CD4-positive, alpha-beta memory T cell (primary cell): ENCODE measurements around the gene ZNF439. TPM values are rescaled to one million over a fixed set of nuclear protein-coding genes. Genes with fewer than 3 reads are reported as not detected.

ENCODE experiments used
- CTCF ChIA-PET: fragments of 350-600 bp; sonication (Branson Sonifier 250); formaldehyde crosslinking; loops from one replicate; lab custom pipeline; 2021; ENCODE audit warnings: inconsistent platforms; ENCODE audit not compliant: partially characterized antibody; lab: Charles Lee
- POLR2A ChIA-PET: fragments of 350-600 bp; sonication (Branson Sonifier 250); formaldehyde crosslinking; loops from one replicate; lab custom pipeline; 2021; ENCODE audit not compliant: partially characterized antibody; lab: Charles Lee
- DNase-seq, 5 donors: peaks; one replicate each; pipeline versions ENCODE4 v3.0.0 to v3.0.0-alpha.2; 2020 to 2022; ENCODE audit warnings: mixed read lengths in 1 of 5
- H3K27ac ChIP-seq: one replicate; pipeline ENCODE4 v1.7.0; 2013; ENCODE audit warnings: low read depth, low read length
- H3K27me3 ChIP-seq: 2 replicates; pipeline ENCODE4 v1.7.0; 2013; ENCODE audit warnings: mild to moderate bottlenecking, low read length, moderate library complexity; ENCODE audit not compliant: insufficient read depth
- H3K36me3 ChIP-seq: 2 replicates; pipeline ENCODE4 v1.7.0; 2013; ENCODE audit warnings: mild to moderate bottlenecking, low read length, moderate library complexity; ENCODE audit not compliant: insufficient read depth
- H3K4me1 ChIP-seq: 2 replicates; pipeline ENCODE4 v1.7.0; 2013; ENCODE audit warnings: mild to moderate bottlenecking, low read length, moderate library complexity; ENCODE audit not compliant: insufficient read depth
- H3K4me3 ChIP-seq, 2 donors: one replicate each; pipeline ENCODE4 v1.7.0; 2013; ENCODE audit warnings: low read length in 2 of 2, mild to moderate bottlenecking in 1 of 2
- H3K9me3 ChIP-seq, 2 donors: one replicate each; pipeline ENCODE4 v1.7.0; 2013; ENCODE audit warnings: low read length in 2 of 2, control low read depth in 1 of 2; ENCODE audit not compliant: control insufficient read depth in 1 of 2
- H3K27ac Mint-ChIP-seq, 7 donors: one replicate each; pipeline ENCODE4 v1.8.0; 2020 to 2021; ENCODE audit warnings: mixed read lengths in 7 of 7, mild to moderate bottlenecking in 6 of 7, inconsistent platforms in 3 of 7, moderate library complexity in 3 of 7
- H3K27me3 Mint-ChIP-seq, 2 donors: one replicate each; pipeline ENCODE4 v1.8.0; 2020 to 2021; ENCODE audit warnings: mixed read lengths in 2 of 2
- H3K36me3 Mint-ChIP-seq, 2 donors: one replicate each; pipeline ENCODE4 v1.8.0; 2020 to 2021; ENCODE audit warnings: mixed read lengths in 2 of 2, inconsistent platforms in 1 of 2, mild to moderate bottlenecking in 1 of 2
- H3K4me1 Mint-ChIP-seq, 4 donors: one replicate each; pipeline ENCODE4 v1.8.0; 2020 to 2021; ENCODE audit warnings: mixed read lengths in 4 of 4, mild to moderate bottlenecking in 1 of 4
- H3K4me3 Mint-ChIP-seq, 8 donors: one replicate each; pipeline ENCODE4 v1.8.0; 2020 to 2021; ENCODE audit warnings: mixed read lengths in 8 of 8, mild to moderate bottlenecking in 7 of 8, moderate library complexity in 6 of 8, inconsistent platforms in 3 of 8
- H3K9me3 Mint-ChIP-seq, 8 donors: one replicate each; pipeline ENCODE4 v1.8.0; 2020 to 2021; ENCODE audit warnings: mixed read lengths in 8 of 8, mild to moderate bottlenecking in 5 of 8, inconsistent platforms in 3 of 8, moderate library complexity in 1 of 8
- intact Hi-C: fragments of 100-400 bp; cut with micrococcal nuclease; formaldehyde crosslinking; loops from one replicate; pipeline ENCODE4 v1.15.1; 2023
- polyA plus RNA-seq, 2 donors: library from polyadenylated mRNA; unstranded; fragments of 300-500 nt; fragmentation: Illumina TruSeq; gene quantifications; one replicate each; pipeline ENCODE4 v1.2.3, GENCODE V29; 2021
- total RNA-seq, 2 experiments: library from RNA; stranded (reverse); gene quantifications; one replicate each; pipeline ENCODE4 v1.2.3, GENCODE V29; 2021

ZNF439 gene
- total RNA-seq, result 10 to 100 TPM; 16.9 to 17.7 TPM
- 1 to 10 TPM in 1 of 2 donors, under 1 TPM in 1; 0.72 to 5.6 TPM for polyA plus RNA-seq

GRCh38 chr19:11848594-11849469, at the start of gene ZNF439:
ZNF439 (plus strand) TSS chr19:11848726; CDS start chr19:11848868, 142 bp downstream.
- ChIA-PET CTCF (interaction anchor here (1.0 to 1.5 kb wide), 4 partner anchors 31 to 313 kb away, joined by 3 to 8 read pairs (median 3); partner anchors contain the start of genes ZNF491 and ZNF763), POLR2A (interaction anchor here (0.7 to 1.3 kb wide), 4 partner anchors 36 to 83 kb away, joined by 3 to 5 read pairs (median 3); partner anchors contain the start of gene ZNF491)
- peak within 1 kb of the TSS; percentile 39 to 82 for H3K4me3 ChIP-seq
- no peaks in the 10 kb centered on the region for H3K27me3 ChIP-seq
- DNase-seq, result peak; percentile 83 to 87 (median 86)
- H3K4me1 ChIP-seq, result peaks cover 19% of the 10 kb centered on the region
- Mint-ChIP-seq H3K4me3 (peak within 1 kb of the TSS; percentile 89 to 94 (median 90)), H3K4me1 (peaks cover 13 to 27% (median 15%) of the 10 kb centered on the region in 4 donors), H3K27me3 (peaks cover 1% of the 10 kb centered on the region in 2 donors), H3K27ac (peak within 1 kb of the TSS; percentile 64 to 94 (median 92)), H3K36me3 (peaks cover 19% of the 10 kb centered on the region in 2 donors), H3K9me3 (peaks cover 0 to 13% (median 4%) of the 10 kb centered on the region in 8 donors)
- no peaks in the 10 kb centered on the region for H3K9me3 ChIP-seq
- no peaks in the 10 kb centered on the region for H3K36me3 ChIP-seq
- H3K27ac ChIP-seq, result peak within 1 kb of the TSS; percentile 61
- intact Hi-C loops, result loop anchor here (1.0 kb wide), 1 partner anchor 51 kb away; the partner anchor contains the start of gene ZNF491

- H3K9me3 Mint-ChIP-seq, result peaks cover 0 to 54% (median 47%) of the 10 kb centered on the region in 8 donors
- POLR2A ChIA-PET, result no interaction called here
- no peaks in the 10 kb centered on the region for H3K27me3 Mint-ChIP-seq
- Histone ChIP-seq H3K27me3 (no peaks in the 10 kb centered on the region), H3K9me3 (peaks cover 16 to 26% of the 10 kb centered on the region in 2 donors), H3K36me3 (no peaks in the 10 kb centered on the region), H3K4me3 (no peak overlapping the region), H3K27ac (no peak overlapping the region), H3K4me1 (no peaks in the 10 kb centered on the region)
- peak in 1 of 5 donors; percentile 9 for DNase-seq
- CTCF ChIA-PET, result interaction anchor here (0.8 to 7.8 kb wide), 2 partner anchors 7 to 157 kb away, joined by 3 to 92 read pairs; partner anchors contain the start of gene ZNF491
- no peak overlapping the region for H3K27ac Mint-ChIP-seq
- H3K36me3 Mint-ChIP-seq, result peaks cover 24 to 30% of the 10 kb centered on the region in 2 donors
- H3K4me1 Mint-ChIP-seq, result no peaks in the 10 kb centered on the region
- H3K4me3 Mint-ChIP-seq, result no peak overlapping the region
- intact Hi-C loops, result no loop called here
These were observed 42.0 kb upstream of the ZNF439 start for GRCh38 chr19:11806354-11807098.

- no peak overlapping the region for H3K27ac ChIP-seq
- H3K27ac Mint-ChIP-seq, result no peak overlapping the region
- H3K4me3 Mint-ChIP-seq, result no peak overlapping the region
- POLR2A ChIA-PET, result no interaction called here
- no peaks in the 10 kb centered on the region for H3K36me3 ChIP-seq
- H3K27me3 Mint-ChIP-seq, result no peaks in the 10 kb centered on the region
- H3K4me1 ChIP-seq, result no peaks in the 10 kb centered on the region
- H3K4me3 ChIP-seq, result no peak overlapping the region
- CTCF ChIA-PET, result interaction anchor here (0.8 to 7.8 kb wide), 2 partner anchors 8 to 157 kb away, joined by 3 to 92 read pairs; partner anchors contain the start of gene ZNF491
- peaks cover 0 to 54% (median 47%) of the 10 kb centered on the region in 8 donors for H3K9me3 Mint-ChIP-seq
- no peak for DNase-seq
- no peaks in the 10 kb centered on the region for H3K27me3 ChIP-seq
- H3K36me3 Mint-ChIP-seq, result peaks cover 24 to 30% of the 10 kb centered on the region in 2 donors
- H3K9me3 ChIP-seq, result peaks cover 16 to 26% of the 10 kb centered on the region in 2 donors
- H3K4me1 Mint-ChIP-seq, result no peaks in the 10 kb centered on the region
- intact Hi-C loops, result no loop called here
These were observed 41.5 kb upstream of the ZNF439 start for GRCh38 chr19:11807099-11807380.

DNA sequence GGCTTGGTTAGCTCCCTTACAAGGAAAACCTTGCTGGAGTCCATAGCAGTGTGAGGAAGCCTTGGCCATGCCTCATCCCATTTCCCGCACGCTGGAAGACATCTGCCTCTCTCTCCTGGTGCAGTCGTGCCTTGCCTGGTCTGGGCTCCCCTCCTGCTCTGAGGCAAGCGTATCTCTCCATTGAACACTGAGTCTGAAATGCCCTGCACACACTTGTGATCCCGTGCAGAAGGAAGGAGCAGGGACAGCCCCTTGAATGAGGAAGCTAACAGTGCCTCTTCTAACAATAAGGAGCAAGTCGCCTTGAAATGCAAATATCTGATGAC, 34.9 kb upstream of the ZNF439 start:
- Histone ChIP-seq H3K9me3 (no peaks in the 10 kb centered on the region), H3K4me1 (peaks cover 17% of the 10 kb centered on the region), H3K36me3 (no peaks in the 10 kb centered on the region), H3K27me3 (no peaks in the 10 kb centered on the region), H3K4me3 (peak overlapping the region; percentile 64 to 89), H3K27ac (peak overlapping the region; percentile 56)
- POLR2A ChIA-PET, result interaction anchor here (0.7 to 2.0 kb wide), 9 partner anchors 11 to 519 kb away, joined by 3 to 6 read pairs (median 4); partner anchors contain the start of genes ZNF439, ZNF441, ZNF491 and ZNF563
- Mint-ChIP-seq H3K4me1 (peaks cover 13 to 29% (median 21%) of the 10 kb centered on the region in 4 donors), H3K27me3 (no peaks in the 10 kb centered on the region), H3K9me3 (peaks cover 0 to 18% (median 6%) of the 10 kb centered on the region in 8 donors), H3K36me3 (peaks cover 10 to 21% of the 10 kb centered on the region in 2 donors), H3K27ac (peak overlapping the region; percentile 55 to 91 (median 86)), H3K4me3 (peak overlapping the region; percentile 93 to 96 (median 95))
- DNase-seq, result no peak
- intact Hi-C loops, result loop anchor here (1.0 to 5.0 kb wide), 4 partner anchors 15 to 174 kb away; partner anchors contain the start of genes ZNF441 and ZNF491
- CTCF ChIA-PET, result interaction anchor here (0.6 to 7.8 kb wide), 4 partner anchors 9 to 327 kb away, joined by 3 to 92 read pairs (median 4); partner anchors contain the start of genes ZNF20 and ZNF491

GRCh38 chr19:11814029-11814699, 34.4 kb upstream of the ZNF439 start, which contains the start of gene ZNF440:
ZNF440 (plus strand) TSS chr19:11814273; CDS start chr19:11814448, 175 bp downstream.
- H3K36me3 Mint-ChIP-seq, result peaks cover 14 to 17% of the 10 kb centered on the region in 2 donors
- Histone ChIP-seq H3K4me3 (peak within 1 kb of the TSS; percentile 64 to 89), H3K27ac (peak within 1 kb of the TSS; percentile 56), H3K27me3 (no peaks in the 10 kb centered on the region), H3K4me1 (peaks cover 17% of the 10 kb centered on the region), H3K36me3 (no peaks in the 10 kb centered on the region), H3K9me3 (no peaks in the 10 kb centered on the region)
- CTCF ChIA-PET, result interaction anchor here (0.6 to 7.8 kb wide), 4 partner anchors 9 to 326 kb away, joined by 3 to 92 read pairs (median 4); partner anchors contain the start of genes ZNF20 and ZNF491
- peak within 1 kb of the TSS; percentile 55 to 91 (median 86) for H3K27ac Mint-ChIP-seq
- peak within 1 kb of the TSS; percentile 93 to 96 (median 95) for H3K4me3 Mint-ChIP-seq
- intact Hi-C loops, result loop anchor here (1.0 to 5.0 kb wide), 4 partner anchors 16 to 173 kb away; partner anchors contain the start of genes ZNF441 and ZNF491
- H3K27me3 Mint-ChIP-seq, result no peaks in the 10 kb centered on the region
- DNase-seq, result peak; percentile 74 to 82 (median 74)
- POLR2A ChIA-PET, result interaction anchor here (0.7 to 2.0 kb wide), 9 partner anchors 12 to 519 kb away, joined by 3 to 6 read pairs (median 4); partner anchors contain the start of genes ZNF441, ZNF491, ZNF563 and ZNF763
- peaks cover 13 to 29% (median 21%) of the 10 kb centered on the region in 4 donors for H3K4me1 Mint-ChIP-seq
- H3K9me3 Mint-ChIP-seq, result peaks cover 0 to 13% (median 2%) of the 10 kb centered on the region in 8 donors

- ChIA-PET POLR2A (interaction anchor here (0.7 to 2.0 kb wide), 8 partner anchors 12 to 518 kb away, joined by 3 to 6 read pairs (median 4); partner anchors contain the start of genes ZNF441, ZNF491, ZNF563 and ZNF763), CTCF (interaction anchor here (7.8 kb wide), 1 partner anchor 16 kb away, joined by 92 read pairs; the partner anchor contains the start of gene ZNF491)
- Histone ChIP-seq H3K27me3 (no peaks in the 10 kb centered on the region), H3K4me3 (peak overlapping the region; percentile 64 to 89), H3K27ac (peak overlapping the region; percentile 56), H3K9me3 (no peaks in the 10 kb centered on the region), H3K36me3 (no peaks in the 10 kb centered on the region), H3K4me1 (peaks cover 17% of the 10 kb centered on the region)
- Mint-ChIP-seq H3K4me3 (peak overlapping the region; percentile 68 to 95 (median 88)), H3K4me1 (peaks cover 13 to 29% (median 21%) of the 10 kb centered on the region in 4 donors), H3K36me3 (peaks cover 14 to 17% of the 10 kb centered on the region in 2 donors), H3K9me3 (peaks cover 0 to 11% (median 0%) of the 10 kb centered on the region in 8 donors), H3K27me3 (no peaks in the 10 kb centered on the region), H3K27ac (peak overlapping the region in 3 of 7 donors; percentile 8 to 55 (median 27))
- intact Hi-C loops, result loop anchor here (1.0 to 5.0 kb wide), 4 partner anchors 16 to 173 kb away; partner anchors contain the start of genes ZNF441 and ZNF491
- DNase-seq, result no peak
These were observed 33.9 kb upstream of the ZNF439 start for GRCh38 chr19:11814700-11815035.
